ENCODE measurements around the gene TLE2. TPM values are rescaled to one million over a fixed set of nuclear protein-coding genes. Genes with fewer than 3 reads are reported as not detected.

The TLE2 gene
- total RNA-seq, 1 experiment from 2014 or later, result 3.1 TPM

- H4K20me1 ChIP-seq (ENCODE audit: control insufficient read depth, insufficient read depth, insufficient read length), result no peaks in the 10 kb centered on the region
- no peak overlapping the region for H2BK120ac ChIP-seq (ENCODE audit: low read depth, low read length, poor library complexity, severe bottlenecking)
- H3K4me1 ChIP-seq (ENCODE audit: insufficient read depth, low read length), result peaks cover 3% of the 10 kb centered on the region; the same call in 1 of the 2 replicates
- H3K4ac ChIP-seq (ENCODE audit: low read depth, low read length), result no peak overlapping the region
- Mint-ChIP-seq H3K4me3 (peak overlapping the region in 1 of 2 experiments; percentile 17; a peak in 1 of 5 replicates), H3K4me1 (peaks cover 19 to 29% of the 10 kb centered on the region in 2 experiments), H3K36me3 (ENCODE audit: insufficient read depth in 1 of 3, low read depth in 3 of 3) (peaks cover 0 to 2% (median 1%) of the 10 kb centered on the region in 3 experiments; a peak in 3 of 7 replicates), H3K9me3 (no peaks in the 10 kb centered on the region; a peak in 1 of 5 replicates), H3K27me3 (ENCODE audit: low read depth) (peaks cover 95% of the 10 kb centered on the region), H3K27ac (no peak overlapping the region)
- no peak for TF ChIP-seq CTCF (conservative IDR thresholded peaks at IDR 0.05)
- peaks cover 2% of the 10 kb centered on the region; the same call in 1 of the 2 replicates for H3K27me3 ChIP-seq (ENCODE audit: insufficient read depth, low read length)
- no peak overlapping the region for H4K5ac ChIP-seq (ENCODE audit: insufficient read length, low read depth, low read length)
- no peaks in the 10 kb centered on the region for H3K79me1 ChIP-seq (ENCODE audit: insufficient read depth, low read depth, low read length, poor library complexity, severe bottlenecking)
- H3K18ac ChIP-seq (ENCODE audit: insufficient read length, low read depth, low read length), result no peak overlapping the region
- H2AK5ac ChIP-seq (ENCODE audit: insufficient read length, low read length), result no peak overlapping the region
- no peak overlapping the region for H3K27ac ChIP-seq (ENCODE audit: insufficient read length, low read depth, low read length)
- H4K91ac ChIP-seq (ENCODE audit: insufficient read length, low read depth, low read length), result no peak overlapping the region
- H2BK15ac ChIP-seq (ENCODE audit: low read depth, low read length), result no peak overlapping the region
- H3K4me2 ChIP-seq (ENCODE audit: insufficient read depth, insufficient read length, low read length), result no peak overlapping the region
- no peak overlapping the region for H2BK12ac ChIP-seq (ENCODE audit: insufficient read length, low read depth, low read length)
- WGBS (ENCODE audit: extremely low coverage, insufficient read length, low lambda C conversion rate), result no CpG with 5 or more reads among the region's 2 CpGs
- no peak overlapping the region for H2BK20ac ChIP-seq (ENCODE audit: low read depth, low read length, poor library complexity, severe bottlenecking)
- H3K23me2 ChIP-seq (ENCODE audit: insufficient read length, low read depth, low read length, poor library complexity, severe bottlenecking), result peaks cover 14% of the 10 kb centered on the region
- H3K23ac ChIP-seq (ENCODE audit: insufficient read length, low read depth, low read length), result no peak overlapping the region
- no peak overlapping the region for H3K56ac ChIP-seq (ENCODE audit: insufficient read length, low read depth, low read length)
- H3K79me2 ChIP-seq (ENCODE audit: insufficient read depth, low read length), result no peaks in the 10 kb centered on the region
- H3T11ph ChIP-seq (ENCODE audit: low read length), result no peak overlapping the region
- H3K9me3 ChIP-seq (ENCODE audit: control insufficient read depth, low read depth, low read length), result no peaks in the 10 kb centered on the region
- no peak overlapping the region for H3K14ac ChIP-seq (ENCODE audit: insufficient read depth, low read length)
- H3K9ac ChIP-seq (ENCODE audit: extremely low read depth, insufficient read length, low read length), result no peak overlapping the region
- H2BK5ac ChIP-seq (ENCODE audit: insufficient read length, low read length), result no peak overlapping the region
- no peak for DNase-seq
- no peak overlapping the region for H4K8ac ChIP-seq (replicated peaks; ENCODE audit: insufficient read length, low read depth, low read length)
- H2AFZ ChIP-seq (ENCODE audit: low read length), result no peak overlapping the region
These were observed 1.8 kb downstream of the TLE2 start for GRCh38 chr19:3027292-3027691.

Data from H9 (cell line).